Measurements from ENCODE around the gene RNU6-9.

Gene RNU6-9

DNA sequence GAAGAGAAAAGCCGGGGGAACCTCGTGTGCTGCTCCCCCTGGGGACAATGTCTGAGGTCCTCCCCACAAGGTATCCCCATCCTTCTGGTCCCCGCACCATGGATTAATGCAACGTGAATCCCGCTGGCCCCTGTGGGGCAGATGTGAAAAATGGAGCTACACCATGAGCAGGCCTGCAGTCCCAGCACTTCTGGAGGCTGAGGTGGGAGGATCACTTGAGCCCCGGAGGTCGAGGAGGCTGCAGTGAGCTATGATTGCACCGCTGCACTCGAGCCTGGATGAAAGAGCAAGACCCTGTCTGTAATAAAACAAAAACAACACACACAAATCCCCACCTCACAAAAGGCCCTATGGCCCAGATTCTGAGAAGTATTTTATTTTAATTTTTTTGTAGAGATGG, 35.0 kb upstream of the RNU6-9 start:
- TF ChIP-seq POLR2AphosphoS5 (IDR thresholded peaks at IDR 0.05; ENCODE audit: low read depth, low read length) (no peak), FOXP2 (optimal IDR thresholded peaks at IDR 0.05; ENCODE audit: borderline replicate concordance, extremely low read depth, extremely low read length, insufficient read depth) (no peak), SIN3A (IDR thresholded peaks at IDR 0.05; ENCODE audit: borderline replicate concordance, insufficient read depth, low read length) (no peak), TAF1 (IDR thresholded peaks at IDR 0.05; ENCODE audit: borderline replicate concordance, insufficient read depth, low read length) (no peak)
- TF ChIP-seq, protein P1, sequence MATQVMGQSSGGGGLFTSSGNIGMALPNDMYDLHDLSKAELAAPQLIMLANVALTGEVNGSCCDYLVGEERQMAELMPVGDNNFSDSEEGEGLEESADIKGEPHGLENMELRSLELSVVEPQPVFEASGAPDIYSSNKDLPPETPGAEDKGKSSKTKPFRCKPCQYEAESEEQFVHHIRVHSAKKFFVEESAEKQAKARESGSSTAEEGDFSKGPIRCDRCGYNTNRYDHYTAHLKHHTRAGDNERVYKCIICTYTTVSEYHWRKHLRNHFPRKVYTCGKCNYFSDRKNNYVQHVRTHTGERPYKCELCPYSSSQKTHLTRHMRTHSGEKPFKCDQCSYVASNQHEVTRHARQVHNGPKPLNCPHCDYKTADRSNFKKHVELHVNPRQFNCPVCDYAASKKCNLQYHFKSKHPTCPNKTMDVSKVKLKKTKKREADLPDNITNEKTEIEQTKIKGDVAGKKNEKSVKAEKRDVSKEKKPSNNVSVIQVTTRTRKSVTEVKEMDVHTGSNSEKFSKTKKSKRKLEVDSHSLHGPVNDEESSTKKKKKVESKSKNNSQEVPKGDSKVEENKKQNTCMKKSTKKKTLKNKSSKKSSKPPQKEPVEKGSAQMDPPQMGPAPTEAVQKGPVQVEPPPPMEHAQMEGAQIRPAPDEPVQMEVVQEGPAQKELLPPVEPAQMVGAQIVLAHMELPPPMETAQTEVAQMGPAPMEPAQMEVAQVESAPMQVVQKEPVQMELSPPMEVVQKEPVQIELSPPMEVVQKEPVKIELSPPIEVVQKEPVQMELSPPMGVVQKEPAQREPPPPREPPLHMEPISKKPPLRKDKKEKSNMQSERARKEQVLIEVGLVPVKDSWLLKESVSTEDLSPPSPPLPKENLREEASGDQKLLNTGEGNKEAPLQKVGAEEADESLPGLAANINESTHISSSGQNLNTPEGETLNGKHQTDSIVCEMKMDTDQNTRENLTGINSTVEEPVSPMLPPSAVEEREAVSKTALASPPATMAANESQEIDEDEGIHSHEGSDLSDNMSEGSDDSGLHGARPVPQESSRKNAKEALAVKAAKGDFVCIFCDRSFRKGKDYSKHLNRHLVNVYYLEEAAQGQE (IDR thresholded peaks at IDR 0.05; ENCODE audit: insufficient read depth in 1 of 2, low read depth in 2 of 2, low read length in 2 of 2), result no peak

GRCh38 chr19:858868-859843, 34.1 kb upstream of the RNU6-9 start, which contains the start of gene CFD:
TSS of gene CFD (plus strand) at chr19:859664. CDS start at chr19:859690, 26 bp downstream.
- TF ChIP-seq SIN3A (IDR thresholded peaks at IDR 0.05; ENCODE audit: borderline replicate concordance, insufficient read depth, low read length) (no peak), POLR2AphosphoS5 (IDR thresholded peaks at IDR 0.05; ENCODE audit: low read depth, low read length) (no peak)

DNA sequence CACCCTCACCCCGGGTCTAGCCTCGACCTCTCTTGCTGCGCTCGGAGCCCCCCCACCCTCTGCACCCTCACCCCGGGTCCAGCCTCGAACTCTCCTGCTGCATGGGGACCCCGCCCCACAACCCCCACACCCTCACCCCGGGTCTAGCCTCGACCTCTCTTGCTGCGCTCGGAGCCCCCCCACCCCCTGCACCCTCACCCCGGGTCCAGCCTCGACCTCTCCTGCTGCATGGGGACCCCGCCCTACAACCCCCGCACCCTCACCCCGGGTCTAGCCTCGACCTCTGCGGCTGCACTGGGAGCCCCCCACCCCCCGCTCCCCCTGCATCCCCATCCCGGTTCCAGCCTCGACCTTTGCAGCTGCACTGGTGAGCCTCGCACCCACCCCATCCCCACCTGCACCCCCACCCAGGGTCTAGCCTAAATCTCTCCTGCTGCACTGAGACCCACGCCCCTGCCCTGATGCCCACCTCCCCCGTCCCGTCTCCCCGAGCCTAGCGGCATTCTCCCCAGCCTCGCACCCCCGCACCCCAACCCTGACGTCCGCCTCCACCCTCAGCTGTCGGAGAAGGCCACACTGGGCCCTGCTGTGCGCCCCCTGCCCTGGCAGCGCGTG, 32.0 kb upstream of the RNU6-9 start:
- no peak for TF ChIP-seq SIN3A (IDR thresholded peaks at IDR 0.05; ENCODE audit: borderline replicate concordance, insufficient read depth, low read length)

GRCh38 chr19:861756-862580, 31.3 kb upstream of the RNU6-9 start:
- TF ChIP-seq TAF1 (IDR thresholded peaks at IDR 0.05; ENCODE audit: borderline replicate concordance, insufficient read depth, low read length) (no peak), POLR2AphosphoS5 (IDR thresholded peaks at IDR 0.05; ENCODE audit: low read depth, low read length) (no peak), FOXP2 (optimal IDR thresholded peaks at IDR 0.05; ENCODE audit: borderline replicate concordance, extremely low read depth, extremely low read length, insufficient read depth) (no peak), SIN3A (IDR thresholded peaks at IDR 0.05; ENCODE audit: borderline replicate concordance, insufficient read depth, low read length) (no peak)
- TF ChIP-seq, protein P1 (IDR thresholded peaks at IDR 0.05; ENCODE audit: insufficient read depth in 1 of 2, low read depth in 2 of 2, low read length in 2 of 2), result no peak

DNA sequence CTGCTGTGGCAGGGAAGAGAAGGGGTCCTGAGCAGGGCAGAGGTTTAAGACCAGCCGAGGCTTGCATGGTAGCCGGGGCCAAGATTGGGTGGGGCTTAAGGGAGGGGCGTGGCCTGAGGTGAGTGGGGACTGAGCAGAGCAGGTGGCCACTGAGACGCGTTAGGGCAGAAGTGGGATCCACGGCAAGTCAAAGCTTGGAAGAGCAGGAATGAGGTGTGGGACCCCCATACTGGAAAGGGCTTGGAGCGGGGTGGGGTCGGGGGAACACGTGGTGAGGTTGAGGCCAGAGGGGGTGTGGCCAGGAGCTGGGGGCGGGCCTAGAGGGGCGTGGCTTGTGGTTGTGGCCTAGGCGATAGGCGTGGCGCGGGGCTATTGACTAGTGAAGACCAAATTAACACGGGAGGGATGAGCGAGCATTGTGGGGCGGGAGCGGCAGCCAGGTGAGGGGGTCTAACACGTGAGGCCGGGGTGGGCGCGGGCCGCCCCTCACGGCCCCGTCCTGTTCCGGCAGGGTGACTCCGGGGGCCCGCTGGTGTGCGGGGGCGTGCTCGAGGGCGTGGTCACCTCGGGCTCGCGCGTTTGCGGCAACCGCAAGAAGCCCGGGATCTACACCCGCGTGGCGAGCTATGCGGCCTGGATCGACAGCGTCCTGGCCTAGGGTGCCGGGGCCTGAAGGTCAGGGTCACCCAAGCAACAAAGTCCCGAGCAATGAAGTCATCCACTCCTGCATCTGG, 30.5 kb upstream of the RNU6-9 start:
- TF ChIP-seq, protein P1 (IDR thresholded peaks at IDR 0.05; ENCODE audit: insufficient read depth in 1 of 2, low read depth in 2 of 2, low read length in 2 of 2), result no peak
- TF ChIP-seq FOXP2 (optimal IDR thresholded peaks at IDR 0.05; ENCODE audit: borderline replicate concordance, extremely low read depth, extremely low read length, insufficient read depth), result no peak
- no peak for TF ChIP-seq SIN3A (IDR thresholded peaks at IDR 0.05; ENCODE audit: borderline replicate concordance, insufficient read depth, low read length)
- TF ChIP-seq TAF1 (IDR thresholded peaks at IDR 0.05; ENCODE audit: borderline replicate concordance, insufficient read depth, low read length), result no peak
- TF ChIP-seq POLR2AphosphoS5 (IDR thresholded peaks at IDR 0.05; ENCODE audit: low read depth, low read length), result no peak
